ENCODE measurements around the gene FAM76B.

- TF ChIP-seq CTCF (optimal IDR thresholded peaks at IDR 0.05 in 1 of 3, IDR thresholded peaks at IDR 0.05 in 1 of 3, conservative IDR thresholded peaks at IDR 0.05 in 1 of 3; ENCODE audit: extremely low read depth in 1 of 3, insufficient read depth in 2 of 3, low read length in 3 of 3) = no peak
- no peak for TF ChIP-seq EZH2 (IDR thresholded peaks at IDR 0.05; ENCODE audit: low read length)
These were observed 6.9 kb upstream of the FAM76B start for GRCh38 chr11:95796501-95796900.

Measured in keratinocyte (primary cell).